DOHH2 (cell line): Measurements from ENCODE around the gene TRMT11.

Experiments used
- CTCF ChIP-seq: fragments of 200-600 bp; sonication (generic); IDR thresholded peaks from one replicate; pipeline ENCODE4 v1.5.1; 2014; ENCODE audit warnings: antibody characterized with exemption, mild to moderate bottlenecking, low read depth, low read length; ENCODE audit not compliant: poor library complexity, severe bottlenecking
- EZH2phosphoT487 ChIP-seq: fragments of 200-600 bp; sonication (generic); IDR thresholded peaks from 2 replicates; pipeline ENCODE4 v1.6.1; 2017; ENCODE audit warnings: borderline replicate concordance, mild to moderate bottlenecking, antibody characterized with exemption, low read length, moderate library complexity, mixed read lengths

- TF ChIP-seq CTCF (no peak), EZH2phosphoT487 (no peak)
Observed at GRCh38 chr6:126040826-126041225, 54.5 kb downstream of the TRMT11 start.
